H1 (cell line): ENCODE results near the gene COL6A3. TPM values are rescaled to one million over a fixed set of nuclear protein-coding genes. Genes with fewer than 3 reads are reported as not detected.

Experiments used
- POLR2AphosphoS5 ChIP-seq: IDR thresholded peaks from 2 replicates; pipeline ENCODE4 v1.6.1; 2011; ENCODE audit warnings: low read depth, low read length
- polyA plus RNA-seq, 7 experiments: library from polyadenylated mRNA; depleted of rRNA in 3 of 7; stranded (reverse) in 5 of 7; unstranded in 2 of 7; fragments of >200 nt in 5 of 7; fragments of 200-250 nt in 2 of 7; gene quantifications; 1 replicate in 5 of 7; 2 replicates in 1 of 7; 4 replicates in 1 of 7; pipeline versions ENCODE4 v1.2.1 to v1.2.3, GENCODE V29; 2011 to 2013; ENCODE audit warnings: missing spikeins in 2 of 7, mixed read lengths in 2 of 7
- total RNA-seq: library from RNA; stranded (reverse); fragmentation: NEBNext Ultra II Directional; extraction: Animal tissue kit (Norgen Biotek cat#: 25700); gene quantifications from 2 replicates; pipeline ENCODE4 v1.2.1, GENCODE V29; 2021

COL6A3 gene
- total and polyA plus RNA-seq, 2 of the 8 experiments (the other 6 are each of a cell fraction or from before 2014, with no cell fraction given): 1.2 to 3.4 TPM

DNA sequence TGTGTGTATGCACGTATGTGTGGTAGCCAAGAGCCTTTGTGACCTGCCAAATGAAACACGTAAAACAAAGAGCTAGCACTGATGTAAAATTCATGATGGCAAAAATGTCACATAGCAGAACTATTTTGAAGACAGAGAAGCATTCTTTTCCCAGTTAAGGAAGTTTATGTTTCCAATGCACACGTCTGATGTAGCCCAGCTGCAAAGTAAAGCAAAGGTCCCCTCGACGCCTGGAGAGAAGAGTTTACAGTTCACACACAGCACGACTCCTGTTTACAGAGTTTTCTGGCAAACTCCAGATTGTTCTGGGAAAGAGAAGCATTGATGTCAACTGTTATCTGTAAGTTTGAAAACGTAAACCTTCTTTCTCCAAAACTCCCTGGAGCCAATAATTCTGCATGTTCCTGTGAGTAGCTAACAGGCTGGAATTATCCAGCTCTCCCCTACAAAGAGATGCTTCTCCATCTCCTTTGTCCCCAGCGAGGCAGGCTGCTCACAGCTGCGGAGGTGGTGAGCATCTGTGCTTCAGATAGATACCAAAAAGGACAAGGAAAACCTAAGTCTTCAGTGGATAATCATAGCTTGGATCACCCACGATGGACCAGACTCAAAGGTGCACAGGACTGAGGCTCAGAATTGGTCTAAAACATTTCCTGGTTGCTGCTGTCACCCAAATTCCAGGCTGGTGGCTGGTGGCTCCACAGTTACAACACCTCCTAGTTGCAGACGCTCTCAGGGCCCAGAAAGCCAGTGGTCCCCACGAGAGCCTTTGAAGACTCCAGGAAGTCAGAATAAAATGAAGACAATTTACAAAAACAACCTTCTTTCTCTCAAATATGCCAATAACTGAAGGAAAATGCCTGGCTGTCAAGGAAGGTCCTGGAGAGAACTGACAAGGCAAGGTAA lies 87.4 kb downstream of the COL6A3 start (continued):
- TF ChIP-seq POLR2AphosphoS5: no peak
